Measurements from ENCODE around the gene NOP14.
"Not testable (repeated sequence)": the region's sequence is repeated elsewhere in the genome, so short reads cannot be mapped to it uniquely, and the experiment has no call there.

Gene NOP14

GRCh38 chr4:2942532-2943363 is 20.5 kb downstream of the NOP14 start:
- DNase-seq (ENCODE audit: low read depth in 2 of 2): no peak

- DNase-seq (ENCODE audit: low read depth in 2 of 2): no peak
Observed at GRCh38 chr4:2942037-2942531, 21.1 kb downstream of the NOP14 start.

- no peak for DNase-seq (ENCODE audit: low read depth in 2 of 2)
Observed at GRCh38 chr4:2941138-2942036, 21.8 kb downstream of the NOP14 start.

- no peak for DNase-seq (ENCODE audit: low read depth in 2 of 2)
Observed at GRCh38 chr4:2940267-2941137, 22.7 kb downstream of the NOP14 start.

- no peak for DNase-seq (ENCODE audit: low read depth in 2 of 2)
Observed at GRCh38 chr4:2939383-2940243, 23.6 kb downstream of the NOP14 start.

- DNase-seq (ENCODE audit: low read depth in 2 of 2): no peak
Observed at GRCh38 chr4:2938906-2939305, 24.3 kb downstream of the NOP14 start.

- DNase-seq (ENCODE audit: low read depth in 2 of 2): not testable (repeated sequence)
Observed at GRCh38 chr4:2938411-2938810, 24.8 kb downstream of the NOP14 start.

GRCh38 chr4:2937986-2938385 is 25.2 kb downstream of the NOP14 start:
- no peak for DNase-seq (ENCODE audit: low read depth in 2 of 2)

- DNase-seq (ENCODE audit: low read depth in 2 of 2): no peak
Observed at GRCh38 chr4:2937146-2937857, 25.9 kb downstream of the NOP14 start.

- no peak for DNase-seq (ENCODE audit: low read depth in 2 of 2)
Observed at GRCh38 chr4:2936773-2937145, 26.4 kb downstream of the NOP14 start.

- DNase-seq (ENCODE audit: low read depth in 2 of 2): peak; percentile 39 to 50
Observed at GRCh38 chr4:2935762-2936743, 27.2 kb downstream of the NOP14 start.

- DNase-seq (ENCODE audit: low read depth in 2 of 2): peak; percentile 98 to 99
Observed at GRCh38 chr4:2934813-2935761, 28.1 kb downstream of the NOP14 start.

GRCh38 chr4:2934077-2934812 is 29.0 kb downstream of the NOP14 start:
- DNase-seq (ENCODE audit: low read depth in 2 of 2): peak; percentile 48 to 51

GRCh38 chr4:2933566-2934076 is 29.6 kb downstream of the NOP14 start:
- no peak for DNase-seq (ENCODE audit: low read depth in 2 of 2)

- no peak for DNase-seq (ENCODE audit: low read depth in 2 of 2)
Observed at GRCh38 chr4:2932951-2933565, 30.1 kb downstream of the NOP14 start.

- DNase-seq (ENCODE audit: low read depth in 2 of 2): no peak
Observed at GRCh38 chr4:2932321-2932950, 30.8 kb downstream of the NOP14 start.
